ENCODE results near the gene REG3G.

The REG3G gene

GRCh38 chr2:79025421-79025820, at the start of gene REG3G:
Gene REG3G (plus strand): TSS chr2:79025702. CDS start chr2:79026094, 392 bp downstream.
- DNase-seq, result no peak

GRCh38 chr2:78977661-78978145, 47.8 kb upstream of the REG3G start:
- DNase-seq, result no peak

DNA sequence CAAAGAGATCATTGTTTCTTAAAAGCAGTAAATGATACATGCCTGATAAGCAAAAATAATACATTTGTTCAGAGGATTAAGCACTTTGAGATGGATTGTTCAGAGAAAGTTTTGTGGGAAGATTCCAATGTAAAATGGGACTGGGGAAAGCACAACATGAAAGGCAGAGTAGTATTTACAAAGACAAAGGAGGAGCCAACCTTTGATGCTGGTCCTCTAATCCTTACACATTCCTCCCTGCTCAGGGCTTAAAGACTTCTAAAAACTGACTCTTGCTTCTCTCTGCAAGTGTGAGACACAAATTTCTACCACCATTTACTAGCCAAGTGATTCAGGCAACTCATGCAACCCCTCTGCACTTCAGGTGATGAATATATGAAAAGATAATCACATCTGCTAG, 47.2 kb upstream of the REG3G start:
- no peak for DNase-seq

DNA sequence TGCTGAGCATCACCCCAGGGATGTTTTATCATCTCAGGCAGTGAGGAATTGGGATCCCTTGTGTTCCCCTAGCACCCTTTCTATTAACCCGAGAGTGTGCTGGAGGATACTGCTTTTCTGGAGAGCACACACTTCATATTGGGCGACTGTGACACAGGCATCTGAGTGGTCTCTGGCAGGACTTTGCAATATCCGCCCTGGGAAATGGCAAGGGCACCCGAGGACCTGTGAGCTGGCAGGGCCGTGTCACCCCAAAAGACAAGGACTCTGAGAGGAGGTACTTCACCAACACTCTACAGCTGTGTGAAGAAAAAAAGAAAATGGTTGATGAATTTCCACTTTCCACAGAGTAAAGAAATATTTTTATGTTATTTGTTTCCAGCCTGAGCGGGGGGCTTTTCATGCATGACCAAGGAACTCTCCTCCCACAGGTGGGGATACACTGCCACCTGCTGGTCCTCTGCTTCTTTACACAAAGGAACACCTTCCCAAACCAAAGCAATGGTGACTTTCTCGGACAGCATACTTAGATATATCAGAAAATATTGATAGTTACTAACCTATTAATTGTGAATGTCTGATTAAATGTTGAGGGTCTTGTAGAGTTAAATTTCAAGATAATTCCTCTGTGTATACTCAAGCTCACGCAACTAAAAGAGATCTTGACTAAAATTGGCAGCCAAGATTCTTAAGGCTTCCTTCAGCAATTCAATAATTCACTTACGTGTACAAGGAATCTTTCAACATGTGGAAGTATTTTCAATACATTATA, 45.9 kb upstream of the REG3G start:
- peak; percentile 1 to 61 for DNase-seq

GRCh38 chr2:78980152-78980465, 45.4 kb upstream of the REG3G start:
- DNase-seq, result no peak

- DNase-seq, result no peak
These were observed 44.6 kb upstream of the REG3G start for GRCh38 chr2:78980871-78981270.

DNA sequence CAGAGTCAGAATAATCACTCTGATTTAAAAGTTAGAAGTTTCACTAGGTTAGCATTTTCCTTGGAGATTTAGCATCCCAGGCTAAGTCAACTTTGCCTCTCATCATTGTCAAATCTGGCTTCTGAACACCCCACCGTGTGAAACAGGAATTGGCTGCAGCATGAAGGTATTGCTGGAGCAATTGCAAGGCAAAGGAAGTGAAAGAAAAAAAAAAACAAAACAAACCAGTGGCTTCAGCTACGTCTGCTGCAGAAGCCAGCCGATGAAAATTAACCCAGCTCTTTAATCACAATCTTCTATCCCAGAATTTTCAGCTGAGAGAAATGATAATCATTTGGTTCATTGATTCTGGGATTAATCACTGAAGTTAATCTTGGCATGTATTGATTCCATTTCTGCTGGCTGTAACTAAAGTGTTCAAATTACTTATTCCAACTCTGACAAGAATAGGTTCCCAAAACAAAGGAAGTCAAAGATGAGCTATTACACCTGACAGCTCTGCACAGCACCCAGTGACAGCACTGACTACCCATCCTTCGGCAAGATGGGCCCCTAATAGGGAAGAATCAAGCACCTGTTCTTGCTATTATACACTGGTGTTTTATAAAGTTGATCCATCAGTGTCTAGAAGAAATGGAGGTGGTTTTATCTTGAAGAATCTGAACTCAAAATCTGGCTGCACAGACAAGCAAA, 42.7 kb upstream of the REG3G start:
- no peak for DNase-seq

- DNase-seq, result no peak
These were observed 41.1 kb upstream of the REG3G start for GRCh38 chr2:78984386-78984785.

DNA sequence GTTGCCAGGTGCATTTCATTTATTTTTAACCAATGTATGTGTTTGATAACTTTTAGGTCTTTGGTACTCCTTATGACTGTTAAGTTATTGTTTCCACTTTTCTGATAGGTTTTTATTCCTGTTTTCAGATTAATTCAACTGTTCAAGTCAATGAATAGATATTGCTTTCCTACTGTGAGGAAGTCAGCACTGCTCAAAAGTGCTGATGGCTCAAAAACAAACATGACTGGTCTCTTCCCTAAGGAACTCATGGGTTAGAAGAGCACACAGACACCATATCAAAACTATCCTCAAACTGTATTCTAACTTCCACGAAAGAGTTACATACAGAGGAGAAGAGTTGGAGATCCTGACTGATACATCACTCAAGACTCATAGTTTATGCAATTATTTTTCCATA, 39.9 kb upstream of the REG3G start:
- no peak for DNase-seq

DNA sequence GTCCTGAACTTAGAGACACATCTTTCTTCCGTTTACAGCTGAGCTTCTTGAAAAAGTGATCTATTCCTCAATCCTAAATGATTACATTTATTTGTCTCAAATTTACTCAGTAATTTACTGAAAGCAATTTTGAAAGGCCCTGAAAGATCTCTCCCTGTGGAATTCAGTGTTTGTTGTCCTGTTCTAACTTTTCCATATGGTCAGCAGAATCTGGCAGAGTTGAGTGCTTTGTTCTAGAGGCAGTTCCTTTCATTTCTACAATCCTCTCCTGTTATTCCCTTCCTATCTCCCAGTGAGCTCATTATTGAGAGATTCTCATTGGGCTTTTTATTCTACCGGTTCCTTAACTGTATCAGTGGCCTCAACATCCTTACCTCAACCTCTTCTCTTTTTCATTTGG, 36.5 kb upstream of the REG3G start:
- DNase-seq, result no peak

DNA sequence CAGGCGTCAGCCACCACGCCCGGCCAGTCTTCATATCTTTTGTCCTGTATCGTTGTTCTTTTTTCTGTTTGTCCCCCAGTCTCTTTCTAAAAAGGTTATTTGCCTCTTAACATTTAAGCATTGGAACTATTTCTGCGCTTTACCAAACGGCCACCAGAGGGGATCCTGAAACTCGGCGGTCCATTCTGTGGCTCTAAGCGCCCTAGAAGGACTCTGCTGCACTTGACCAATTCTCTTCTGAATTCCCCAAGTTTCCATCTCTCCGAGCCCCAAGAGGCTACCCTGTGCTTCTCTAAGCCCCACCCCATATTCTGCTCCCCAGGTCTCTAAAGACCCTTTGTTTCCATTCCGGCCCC, 33.1 kb upstream of the REG3G start:
- peak in 1 of 2 experiments; percentile 35 for DNase-seq

- peak in 1 of 2 experiments; percentile 9 for DNase-seq
These were observed 32.5 kb upstream of the REG3G start for GRCh38 chr2:78992807-78993517.

DNA sequence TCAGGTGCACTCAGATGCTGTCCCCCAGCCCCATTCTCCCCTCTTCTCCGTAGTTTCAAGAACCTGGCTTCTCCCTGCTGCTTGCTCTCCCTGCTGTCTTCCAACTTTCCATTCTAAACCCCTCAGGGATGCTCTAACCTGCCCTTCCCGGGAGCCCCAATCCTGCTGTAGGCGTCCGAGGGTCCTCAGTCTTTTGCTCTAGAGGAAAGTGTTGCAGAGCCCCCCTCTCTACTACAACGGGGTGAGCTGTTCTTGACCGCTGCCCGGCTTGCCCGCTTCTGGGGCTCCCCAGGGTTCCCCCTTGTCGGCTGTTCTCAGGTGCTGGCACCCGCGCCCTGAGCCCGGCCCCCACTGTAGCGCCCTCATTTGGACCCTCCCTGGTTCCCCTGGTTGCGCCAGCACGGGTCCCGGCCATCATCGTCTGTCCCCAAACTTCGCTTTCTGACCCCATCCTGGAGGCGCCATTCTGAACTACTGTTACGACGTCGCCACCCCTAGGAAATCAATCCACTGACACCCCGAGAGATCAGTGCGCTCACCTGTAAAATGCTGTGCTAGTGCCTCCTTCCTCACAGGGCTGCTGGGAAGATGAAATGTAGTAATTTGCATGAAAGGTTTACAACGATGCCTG, 31.9 kb upstream of the REG3G start:
- DNase-seq, result no peak

DNA sequence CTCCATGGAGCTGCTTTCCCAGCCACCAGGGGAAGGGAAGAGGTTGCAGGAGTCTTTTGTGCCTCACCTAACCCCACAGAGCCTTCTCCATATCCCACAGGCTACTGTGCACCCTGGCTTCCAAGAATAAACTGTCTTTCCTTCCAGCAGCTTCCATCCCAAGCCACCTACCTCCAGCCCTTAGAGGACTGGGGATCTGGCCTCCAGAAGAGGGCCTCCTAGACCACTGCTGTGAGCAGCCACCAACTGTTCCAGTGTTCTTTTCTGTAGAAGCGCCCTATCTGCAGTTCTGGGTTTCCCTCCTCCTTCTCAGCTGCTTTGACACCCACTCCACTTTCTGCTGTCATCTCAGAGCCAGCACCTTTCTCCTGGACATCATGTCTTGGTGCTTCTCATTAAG, 30.7 kb upstream of the REG3G start:
- DNase-seq, result no peak

- DNase-seq, result no peak
These were observed 26.1 kb upstream of the REG3G start for GRCh38 chr2:78999406-78999805.

DNA sequence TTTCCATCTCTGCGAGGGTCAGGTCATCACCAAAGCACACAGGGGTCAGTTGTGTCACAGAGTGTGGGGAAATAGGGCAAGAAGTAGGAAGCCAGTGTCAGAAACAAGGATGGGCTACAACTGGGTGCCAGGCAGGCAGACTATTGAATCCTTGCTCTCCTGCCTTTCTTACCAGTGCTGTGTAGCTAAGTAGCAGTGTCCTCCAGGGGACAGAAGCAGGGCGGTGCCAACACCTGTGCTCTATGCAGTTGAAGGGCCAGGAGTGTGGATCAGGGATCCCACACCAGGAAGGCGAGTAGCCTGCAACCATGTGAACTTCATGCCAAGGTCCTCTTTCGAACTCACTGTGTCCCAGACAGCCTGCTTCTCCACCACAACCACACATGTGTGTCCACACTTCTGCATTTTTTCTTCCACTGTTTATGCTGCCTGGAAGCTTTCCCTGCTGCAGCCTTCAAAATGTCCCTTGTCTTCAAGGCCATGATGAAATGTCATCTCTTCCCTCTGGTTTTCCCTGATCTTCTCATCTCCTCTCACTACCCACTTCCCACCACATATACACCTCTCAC, 25.4 kb upstream of the REG3G start:
- DNase-seq, result no peak

- DNase-seq, result no peak
These were observed 24.2 kb upstream of the REG3G start for GRCh38 chr2:79001285-79001684.

DNA sequence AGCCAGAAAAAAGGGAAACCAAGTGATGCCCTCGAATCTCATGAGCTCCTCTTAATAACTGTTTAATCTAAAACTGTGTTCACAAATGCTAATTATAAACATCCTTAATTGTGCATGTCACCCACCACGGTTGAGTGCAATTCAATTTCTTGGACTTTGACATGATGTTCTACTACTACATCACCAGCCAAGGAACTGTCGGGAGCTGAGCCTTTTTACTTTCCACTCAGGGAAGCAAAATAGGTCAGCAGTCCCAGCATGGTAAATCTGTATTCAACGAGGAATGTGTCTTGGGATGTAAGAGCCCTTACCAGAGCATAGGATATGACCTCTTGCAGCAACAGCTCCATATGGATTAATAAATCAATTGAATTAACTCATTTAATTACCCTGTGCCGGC, 20.8 kb upstream of the REG3G start:
- no peak for DNase-seq

GRCh38 chr2:79005216-79005615, 20.3 kb upstream of the REG3G start:
- no peak for DNase-seq

DNA sequence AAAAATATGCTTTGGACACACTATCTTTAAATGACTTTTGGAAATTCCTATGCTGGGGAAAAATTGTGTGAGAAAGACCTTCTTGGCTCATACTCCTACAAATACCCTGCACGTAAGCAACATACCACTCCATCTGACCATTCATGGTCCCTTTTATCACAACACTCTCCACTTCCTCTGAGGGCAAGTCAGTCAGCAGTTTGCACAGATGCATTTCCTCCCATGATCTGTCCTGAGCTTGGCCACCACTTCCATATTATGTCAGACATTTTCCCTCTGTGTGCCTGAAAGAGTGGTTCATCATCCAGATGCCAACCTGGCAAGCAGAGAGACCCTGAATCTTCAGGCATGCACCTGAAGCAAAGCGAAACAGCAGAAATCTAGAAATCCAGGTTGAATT, 16.1 kb upstream of the REG3G start:
- no peak for DNase-seq

- no peak for DNase-seq
These were observed 14.0 kb upstream of the REG3G start for GRCh38 chr2:79011496-79011895.

GRCh38 chr2:79013629-79014028, 11.9 kb upstream of the REG3G start:
- DNase-seq, result no peak

GRCh38 chr2:79016342-79016741, 9.2 kb upstream of the REG3G start:
- no peak for DNase-seq
